ENCODE measurements around the gene ILF3.

Gene ILF3

GRCh38 chr19:10653732-10654609 is at the start of gene ILF3:
Gene ILF3, plus strand, starts transcription at chr19:10654346. Its CDS starts 16,260 bp downstream, at chr19:10670606.
- peak; percentile 75 for DNase-seq (ENCODE audit: insufficient read length, low spot score)
- peak; percentile 58 for FAIRE-seq
- TF ChIP-seq, protein P1, sequence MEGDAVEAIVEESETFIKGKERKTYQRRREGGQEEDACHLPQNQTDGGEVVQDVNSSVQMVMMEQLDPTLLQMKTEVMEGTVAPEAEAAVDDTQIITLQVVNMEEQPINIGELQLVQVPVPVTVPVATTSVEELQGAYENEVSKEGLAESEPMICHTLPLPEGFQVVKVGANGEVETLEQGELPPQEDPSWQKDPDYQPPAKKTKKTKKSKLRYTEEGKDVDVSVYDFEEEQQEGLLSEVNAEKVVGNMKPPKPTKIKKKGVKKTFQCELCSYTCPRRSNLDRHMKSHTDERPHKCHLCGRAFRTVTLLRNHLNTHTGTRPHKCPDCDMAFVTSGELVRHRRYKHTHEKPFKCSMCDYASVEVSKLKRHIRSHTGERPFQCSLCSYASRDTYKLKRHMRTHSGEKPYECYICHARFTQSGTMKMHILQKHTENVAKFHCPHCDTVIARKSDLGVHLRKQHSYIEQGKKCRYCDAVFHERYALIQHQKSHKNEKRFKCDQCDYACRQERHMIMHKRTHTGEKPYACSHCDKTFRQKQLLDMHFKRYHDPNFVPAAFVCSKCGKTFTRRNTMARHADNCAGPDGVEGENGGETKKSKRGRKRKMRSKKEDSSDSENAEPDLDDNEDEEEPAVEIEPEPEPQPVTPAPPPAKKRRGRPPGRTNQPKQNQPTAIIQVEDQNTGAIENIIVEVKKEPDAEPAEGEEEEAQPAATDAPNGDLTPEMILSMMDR (IDR thresholded peaks at IDR 0.05; ENCODE audit: insufficient read depth, missing control alignments), result no peak

DNA sequence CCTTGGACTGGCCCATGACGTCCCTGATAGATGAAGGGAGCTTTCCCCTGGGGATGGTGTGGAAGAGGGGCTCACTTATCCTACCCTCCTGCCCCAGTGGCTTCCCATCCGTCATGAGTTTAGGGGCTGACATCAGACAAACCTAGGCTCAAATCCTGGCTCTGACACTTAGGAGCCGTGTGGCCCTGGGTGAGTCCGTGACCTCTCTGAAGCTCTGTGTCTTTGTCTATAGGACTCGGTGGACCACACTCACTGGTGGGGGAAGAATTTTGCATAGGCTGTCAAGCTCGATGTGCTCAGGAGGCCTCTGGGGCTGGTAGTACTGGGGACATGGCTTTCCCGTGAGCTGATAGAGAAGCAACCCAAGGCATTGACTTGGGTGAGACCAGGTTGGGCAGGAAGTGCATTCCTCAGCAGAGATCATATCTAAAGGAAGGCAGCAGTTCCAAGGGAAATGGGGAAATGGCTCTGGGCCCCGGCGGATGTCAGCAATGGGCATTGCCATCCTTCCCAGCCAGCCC is 49.6 kb upstream of the ILF3 start:
- FAIRE-seq, result no peak
- TF ChIP-seq, protein P1 (IDR thresholded peaks at IDR 0.05; ENCODE audit: insufficient read depth, missing control alignments), result no peak
- DNase-seq (ENCODE audit: insufficient read length, low spot score), result no peak

GRCh38 chr19:10611907-10612306 is 42.2 kb upstream of the ILF3 start:
- FAIRE-seq (peak; percentile 21), DNase-seq (ENCODE audit: insufficient read length, low spot score) (peak; percentile 75)
- TF ChIP-seq, protein P1 (IDR thresholded peaks at IDR 0.05; ENCODE audit: insufficient read depth, missing control alignments), result no peak

GRCh38 chr19:10612499-10613119 is 41.5 kb upstream of the ILF3 start:
- FAIRE-seq (no peak), DNase-seq (ENCODE audit: insufficient read length, low spot score) (no peak)
- TF ChIP-seq, protein P1 (IDR thresholded peaks at IDR 0.05; ENCODE audit: insufficient read depth, missing control alignments), result no peak

DNA sequence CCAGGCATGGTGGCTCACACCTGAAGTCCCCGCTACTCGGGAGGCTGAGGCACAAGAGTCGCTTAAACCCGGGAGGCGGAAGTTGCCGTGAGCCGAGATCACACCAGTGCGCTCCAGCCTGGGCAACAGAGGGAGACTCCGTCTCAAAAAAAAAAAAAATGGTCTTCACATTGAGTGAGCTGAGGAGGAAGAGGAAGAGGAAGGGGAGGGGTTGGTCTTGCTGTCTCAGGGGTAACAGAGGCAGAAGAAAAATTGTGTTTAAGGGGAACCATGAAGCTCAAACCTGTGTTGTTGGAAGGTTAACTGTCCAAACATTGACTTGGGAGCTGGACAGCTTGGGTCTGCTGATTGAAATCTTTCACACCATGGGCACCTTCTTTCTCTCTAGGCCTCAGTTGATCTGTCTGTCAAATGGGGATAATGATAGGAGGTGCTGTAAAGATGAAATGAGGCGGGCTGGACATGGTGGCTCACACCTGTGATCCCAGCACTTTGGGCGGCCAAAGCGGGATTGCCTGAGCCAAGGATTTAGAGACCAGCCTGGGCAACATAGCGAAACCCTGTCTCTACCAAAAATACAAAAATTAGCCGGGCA is 38.6 kb upstream of the ILF3 start:
- FAIRE-seq (no peak), DNase-seq (ENCODE audit: insufficient read length, low spot score) (no peak)
- TF ChIP-seq, protein P1 (IDR thresholded peaks at IDR 0.05; ENCODE audit: insufficient read depth, missing control alignments), result no peak

GRCh38 chr19:10617409-10618121 is 36.6 kb upstream of the ILF3 start:
- no peak for FAIRE-seq
- TF ChIP-seq, protein P1 (IDR thresholded peaks at IDR 0.05; ENCODE audit: insufficient read depth, missing control alignments), result no peak

More at GRCh38 chr19:10617409-10618121, 36.6 kb upstream of the ILF3 start:
- no peak for DNase-seq (ENCODE audit: insufficient read length, low spot score)

All from D721Med (cell line).